RWPE2 (cell line): ENCODE measurements around the gene INHBE.

Experiments used
- ATAC-seq: fragments of 200-7000 bp; cut with Tn5 transposase; 3 replicates; pipeline ENCODE4 v1.9.1; 2021; ENCODE audit warnings: low read depth
- DNase-seq: peaks from one replicate; pipeline ENCODE4 v3.0.0-alpha.2; 2020; ENCODE audit warnings: low spot score
- H3K27ac ChIP-seq: fragments of 450-650 bp; 2 replicates; pipeline ENCODE4 v1.5.1; 2017; ENCODE audit warnings: mild to moderate bottlenecking; ENCODE audit not compliant: poor library complexity, severe bottlenecking
- H3K27me3 ChIP-seq: fragments of 250-450 bp; sonication (Bioruptor Pico); 2 replicates; pipeline ENCODE4 v1.5.1; 2021; ENCODE audit warnings: mild to moderate bottlenecking, moderate library complexity; ENCODE audit not compliant: insufficient read depth, poor library complexity, severe bottlenecking
- H3K36me3 ChIP-seq: fragments of 250-450 bp; sonication (Bioruptor Pico); 2 replicates; pipeline ENCODE4 v1.5.1; 2020; ENCODE audit warnings: low read depth, mild to moderate bottlenecking, moderate library complexity
- H3K4me1 ChIP-seq: fragments of 250-450 bp; sonication (Bioruptor Pico); 2 replicates; pipeline ENCODE4 v1.5.1; 2021; ENCODE audit warnings: mild to moderate bottlenecking, moderate library complexity; ENCODE audit not compliant: insufficient read depth, poor library complexity, severe bottlenecking
- H3K4me3 ChIP-seq: fragments of 250-450 bp; sonication (Bioruptor Pico); 2 replicates; pipeline ENCODE4 v1.5.1; 2021; ENCODE audit warnings: mild to moderate bottlenecking, moderate library complexity; ENCODE audit not compliant: severe bottlenecking
- H3K9me3 ChIP-seq: fragments of 250-450 bp; sonication (Bioruptor Pico); 2 replicates; pipeline ENCODE4 v1.5.1; 2021; ENCODE audit warnings: mild to moderate bottlenecking, moderate library complexity; ENCODE audit not compliant: severe bottlenecking
- CTCF ChIP-seq: fragments of 450-650 bp; IDR thresholded peaks from one replicate; pipeline ENCODE4 v1.5.1; 2017; ENCODE audit warnings: mild to moderate bottlenecking, moderate library complexity; ENCODE audit not compliant: poor library complexity, severe bottlenecking

The INHBE gene

GRCh38 chr12:57460468-57460784 lies 5.3 kb downstream of the INHBE start:
- no peak overlapping the region for H3K27ac ChIP-seq
- DNase-seq (no peak), ATAC-seq (no peak)
- H3K4me1 ChIP-seq = peaks cover 24% of the 10 kb centered on the region
- H3K4me3 ChIP-seq = peak overlapping the region; percentile 8
- no peak for TF ChIP-seq CTCF
- H3K27me3 ChIP-seq = no peaks in the 10 kb centered on the region
- H3K9me3 ChIP-seq = no peaks in the 10 kb centered on the region
- H3K36me3 ChIP-seq = no peaks in the 10 kb centered on the region

- no peak overlapping the region for H3K27ac ChIP-seq
Observed at GRCh38 chr12:57460841-57461275, 5.8 kb downstream of the INHBE start.

GRCh38 chr12:57461276-57461916 lies 6.3 kb downstream of the INHBE start:
- peaks cover 24% of the 10 kb centered on the region for H3K4me1 ChIP-seq

More at GRCh38 chr12:57460841-57461275, 5.8 kb downstream of the INHBE start:
- no peaks in the 10 kb centered on the region for H3K27me3 ChIP-seq
- ATAC-seq = no peak
- DNase-seq = no peak
- H3K36me3 ChIP-seq = no peaks in the 10 kb centered on the region
- no peak for TF ChIP-seq CTCF
- H3K4me1 ChIP-seq = peaks cover 24% of the 10 kb centered on the region
- H3K4me3 ChIP-seq = peak overlapping the region; percentile 36
- H3K9me3 ChIP-seq = no peaks in the 10 kb centered on the region

DNA sequence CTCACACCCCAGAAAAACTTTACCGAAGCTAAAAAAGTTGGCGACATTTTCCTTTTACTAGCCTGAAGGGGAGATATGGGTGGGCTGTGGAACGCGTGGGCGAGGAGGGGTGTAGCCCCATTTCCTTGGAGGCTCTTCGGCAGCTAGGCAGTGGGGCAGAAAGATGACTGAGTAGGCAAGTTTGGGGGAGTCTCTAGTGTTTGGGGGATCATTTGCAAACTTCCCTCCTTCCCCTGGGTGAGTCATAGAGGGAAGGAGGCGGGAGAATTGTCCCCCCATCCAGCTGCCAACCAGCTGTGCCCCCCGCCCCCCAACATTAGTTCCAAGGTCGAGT lies 6.8 kb downstream of the INHBE start:
- no peak for TF ChIP-seq CTCF
- Histone ChIP-seq H3K36me3 (no peaks in the 10 kb centered on the region), H3K27ac (peak overlapping the region; percentile 64), H3K27me3 (no peaks in the 10 kb centered on the region), H3K4me1 (peaks cover 20% of the 10 kb centered on the region), H3K9me3 (no peaks in the 10 kb centered on the region), H3K4me3 (peak overlapping the region; percentile 36)
- DNase-seq (no peak), ATAC-seq (no peak; the same call in 2 of the 3 replicates)

More at GRCh38 chr12:57461276-57461916, 6.3 kb downstream of the INHBE start:
- ATAC-seq (peak; percentile 12; the same call in 2 of the 3 replicates), DNase-seq (no peak)
- Histone ChIP-seq H3K27ac (peak overlapping the region; percentile 64), H3K27me3 (no peaks in the 10 kb centered on the region), H3K9me3 (no peaks in the 10 kb centered on the region), H3K36me3 (no peaks in the 10 kb centered on the region), H3K4me3 (peak overlapping the region; percentile 36)
- TF ChIP-seq CTCF = no peak

- peak; percentile 83 for ATAC-seq
- peak overlapping the region; percentile 36 for H3K4me3 ChIP-seq
- peaks cover 15% of the 10 kb centered on the region for H3K4me1 ChIP-seq
- H3K9me3 ChIP-seq = no peaks in the 10 kb centered on the region
- peak; percentile 98 for TF ChIP-seq CTCF
- no peaks in the 10 kb centered on the region for H3K36me3 ChIP-seq
- H3K27ac ChIP-seq = peak overlapping the region; percentile 64
- peak; percentile 91 for DNase-seq
- H3K27me3 ChIP-seq = peaks cover 2% of the 10 kb centered on the region
Observed at GRCh38 chr12:57462251-57462911, 7.3 kb downstream of the INHBE start.
